ENCODE measurements around the gene SELENOI.
"Not testable (repeated sequence)": the region's sequence is repeated elsewhere in the genome, so short reads cannot be mapped to it uniquely, and the experiment has no call there.

Gene SELENOI

DNA sequence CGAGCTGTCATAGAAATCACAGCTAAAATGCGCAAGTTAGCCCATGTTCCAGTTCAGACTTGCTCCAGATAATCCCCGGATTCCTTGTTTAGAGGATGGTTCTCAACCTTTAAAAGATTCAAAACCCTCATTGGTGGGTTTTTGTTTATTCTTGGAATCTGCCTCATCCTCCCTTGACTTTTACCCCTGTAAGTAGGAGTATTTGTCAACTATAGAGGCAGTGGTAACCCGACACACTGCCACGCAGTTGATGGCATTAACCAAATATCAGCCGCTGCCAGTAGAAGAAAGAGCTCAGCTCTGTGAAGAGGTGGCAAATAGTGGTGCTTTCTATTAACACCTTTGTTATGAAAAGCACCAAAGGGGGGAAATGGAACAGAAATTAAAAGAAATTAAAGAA lies 40.4 kb upstream of the SELENOI start:
- no peak for FAIRE-seq
- TF ChIP-seq TAF1 (IDR thresholded peaks at IDR 0.05; ENCODE audit: low read depth, low read length) (no peak), POLR2A (IDR thresholded peaks at IDR 0.05; ENCODE audit: low read depth, low read length) (no peak), PAX5 (IDR thresholded peaks at IDR 0.05; ENCODE audit: insufficient read depth, low read length, severe bottlenecking) (no peak), POLR2AphosphoS5 (IDR thresholded peaks at IDR 0.05; ENCODE audit: low read depth, low read length) (no peak), POU2F2 (IDR thresholded peaks at IDR 0.05; ENCODE audit: low read depth, low read length) (no peak), SPI1 (IDR thresholded peaks at IDR 0.05; ENCODE audit: low read depth, low read length) (no peak)
- no peak for DNase-seq (ENCODE audit: insufficient read length, low spot score)

DNA sequence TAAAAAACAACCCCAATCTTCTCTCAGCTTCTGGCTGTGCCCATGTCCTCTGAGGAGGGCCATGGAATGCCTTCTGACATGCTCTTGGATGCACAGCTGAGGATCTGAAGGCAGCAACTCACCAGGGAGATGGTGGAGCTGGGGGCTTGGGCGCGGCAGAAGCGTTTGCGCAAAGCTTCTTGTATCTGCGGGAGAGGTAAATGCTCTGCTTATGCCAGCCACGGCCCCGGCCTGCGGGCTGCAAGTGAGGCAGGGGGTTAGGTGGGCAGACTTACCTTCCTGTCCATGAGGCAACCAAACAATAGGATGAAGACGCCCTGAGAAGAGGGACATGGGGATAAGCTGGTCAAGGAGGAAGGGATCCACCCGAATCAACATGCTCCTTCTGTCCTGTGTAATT lies 36.0 kb upstream of the SELENOI start:
- DNase-seq (ENCODE audit: insufficient read length, low spot score) (no peak), FAIRE-seq (no peak)
- TF ChIP-seq POLR2A (IDR thresholded peaks at IDR 0.05; ENCODE audit: low read depth, low read length) (no peak), POLR2AphosphoS5 (IDR thresholded peaks at IDR 0.05; ENCODE audit: low read depth, low read length) (no peak), SPI1 (IDR thresholded peaks at IDR 0.05; ENCODE audit: low read depth, low read length) (no peak), POU2F2 (IDR thresholded peaks at IDR 0.05; ENCODE audit: low read depth, low read length) (no peak), TAF1 (IDR thresholded peaks at IDR 0.05; ENCODE audit: low read depth, low read length) (no peak)

DNA sequence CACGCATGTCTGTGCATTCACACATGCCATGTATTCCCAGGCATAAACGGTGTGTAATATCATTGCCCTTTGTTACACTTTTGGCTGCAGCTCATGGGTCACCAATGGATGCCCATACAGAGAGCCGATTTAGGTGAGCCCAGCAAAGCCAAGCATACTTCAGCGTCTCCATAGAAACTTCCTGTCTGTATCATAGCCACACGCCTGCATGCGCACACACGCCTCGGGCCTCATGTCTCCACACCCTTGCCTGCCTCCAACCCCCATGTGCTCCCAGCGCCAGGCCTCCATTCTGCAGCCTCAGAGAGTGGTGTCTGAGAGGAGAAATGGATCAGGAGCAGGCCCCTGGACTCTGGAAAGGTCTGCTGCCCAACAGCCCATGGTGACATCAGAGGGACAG lies 33.5 kb upstream of the SELENOI start:
- DNase-seq (ENCODE audit: insufficient read length, low spot score): no peak
- TF ChIP-seq POLR2A (IDR thresholded peaks at IDR 0.05; ENCODE audit: low read depth, low read length) (no peak), PAX5 (IDR thresholded peaks at IDR 0.05; ENCODE audit: insufficient read depth, low read length, severe bottlenecking) (no peak), POLR2AphosphoS5 (IDR thresholded peaks at IDR 0.05; ENCODE audit: low read depth, low read length) (no peak), SPI1 (IDR thresholded peaks at IDR 0.05; ENCODE audit: low read depth, low read length) (no peak), TAF1 (IDR thresholded peaks at IDR 0.05; ENCODE audit: low read depth, low read length) (no peak), POU2F2 (IDR thresholded peaks at IDR 0.05; ENCODE audit: low read depth, low read length) (no peak)
- FAIRE-seq: no peak

DNA sequence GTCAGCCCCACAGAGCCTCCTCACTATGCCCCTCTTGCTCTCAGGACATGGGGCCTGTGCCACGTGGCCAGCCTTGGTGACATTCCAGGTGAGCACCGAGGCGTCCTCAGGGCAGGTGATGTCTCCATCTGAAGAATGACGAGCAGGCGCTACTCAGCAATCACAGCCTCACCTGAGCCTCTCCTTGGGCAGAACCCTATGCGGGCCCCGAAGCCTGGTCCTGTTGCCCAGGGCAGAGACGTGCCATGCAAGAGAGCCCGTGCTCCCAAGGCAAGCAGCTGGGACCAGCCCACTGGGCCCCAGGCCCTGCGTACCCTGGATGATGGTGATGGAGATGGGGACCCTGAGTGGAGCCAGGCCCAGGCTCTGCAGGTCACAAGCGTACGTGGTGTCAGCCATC lies 32.5 kb upstream of the SELENOI start:
- DNase-seq (ENCODE audit: insufficient read length, low spot score): no peak
- FAIRE-seq: no peak
- TF ChIP-seq POU2F2 (IDR thresholded peaks at IDR 0.05; ENCODE audit: low read depth, low read length): no peak
- TF ChIP-seq SPI1 (IDR thresholded peaks at IDR 0.05; ENCODE audit: low read depth, low read length): no peak
- TF ChIP-seq PAX5 (IDR thresholded peaks at IDR 0.05; ENCODE audit: insufficient read depth, low read length, severe bottlenecking): no peak
- no peak for TF ChIP-seq POLR2A (IDR thresholded peaks at IDR 0.05; ENCODE audit: low read depth, low read length)
- no peak for TF ChIP-seq TAF1 (IDR thresholded peaks at IDR 0.05; ENCODE audit: low read depth, low read length)
- no peak for TF ChIP-seq POLR2AphosphoS5 (IDR thresholded peaks at IDR 0.05; ENCODE audit: low read depth, low read length)

DNA sequence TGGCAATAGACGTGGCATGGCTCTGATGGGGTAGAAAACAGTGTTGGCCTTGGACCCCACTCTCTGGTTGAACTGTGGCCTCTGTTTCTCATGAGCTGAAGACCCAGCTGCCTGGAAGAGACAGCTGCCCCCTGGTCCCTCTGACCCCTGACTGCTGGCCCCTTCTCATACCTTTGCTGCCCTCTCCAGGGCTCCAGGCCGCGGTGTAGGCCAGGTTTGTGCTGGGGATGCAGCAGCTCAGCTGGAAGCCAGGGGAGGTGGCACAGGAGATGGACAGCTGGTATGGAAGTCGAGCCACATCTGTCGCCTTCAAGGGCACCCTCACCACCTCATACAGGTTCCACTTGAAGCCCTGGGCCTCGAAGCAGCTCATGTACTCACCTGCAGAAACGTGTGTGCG lies 31.7 kb upstream of the SELENOI start:
- DNase-seq (ENCODE audit: insufficient read length, low spot score) (no peak), FAIRE-seq (no peak)
- no peak for TF ChIP-seq SPI1 (IDR thresholded peaks at IDR 0.05; ENCODE audit: low read depth, low read length)
- no peak for TF ChIP-seq TAF1 (IDR thresholded peaks at IDR 0.05; ENCODE audit: low read depth, low read length)
- no peak for TF ChIP-seq POLR2A (IDR thresholded peaks at IDR 0.05; ENCODE audit: low read depth, low read length)
- no peak for TF ChIP-seq POLR2AphosphoS5 (IDR thresholded peaks at IDR 0.05; ENCODE audit: low read depth, low read length)
- no peak for TF ChIP-seq PAX5 (IDR thresholded peaks at IDR 0.05; ENCODE audit: insufficient read depth, low read length, severe bottlenecking)
- no peak for TF ChIP-seq POU2F2 (IDR thresholded peaks at IDR 0.05; ENCODE audit: low read depth, low read length)

DNA sequence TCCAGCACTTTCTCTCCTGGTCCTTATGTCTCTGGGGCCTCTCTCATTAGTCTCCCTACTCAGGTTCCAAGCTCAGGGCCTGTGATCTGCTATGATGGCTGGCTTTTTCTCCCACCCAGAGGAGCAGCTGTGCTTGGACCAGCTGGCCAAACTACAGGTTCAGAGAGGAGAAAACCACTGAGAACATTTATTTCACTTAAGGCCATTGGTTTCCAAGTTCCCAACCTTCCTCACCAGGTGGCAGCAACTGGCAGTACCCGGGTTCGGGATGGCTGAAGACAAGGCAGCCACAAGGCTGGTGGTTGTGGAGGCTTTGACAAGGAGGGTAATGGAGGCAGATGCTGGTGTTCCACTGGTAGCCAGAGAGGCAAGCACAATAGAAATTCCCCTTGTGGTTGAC lies 29.9 kb upstream of the SELENOI start:
- TF ChIP-seq PAX5 (IDR thresholded peaks at IDR 0.05; ENCODE audit: insufficient read depth, low read length, severe bottlenecking): no peak
- no peak for TF ChIP-seq POLR2AphosphoS5 (IDR thresholded peaks at IDR 0.05; ENCODE audit: low read depth, low read length)
- TF ChIP-seq POU2F2 (IDR thresholded peaks at IDR 0.05; ENCODE audit: low read depth, low read length): no peak
- no peak for TF ChIP-seq POLR2A (IDR thresholded peaks at IDR 0.05; ENCODE audit: low read depth, low read length)
- no peak for TF ChIP-seq SPI1 (IDR thresholded peaks at IDR 0.05; ENCODE audit: low read depth, low read length)
- no peak for TF ChIP-seq TAF1 (IDR thresholded peaks at IDR 0.05; ENCODE audit: low read depth, low read length)
- DNase-seq (ENCODE audit: insufficient read length, low spot score): no peak

DNA sequence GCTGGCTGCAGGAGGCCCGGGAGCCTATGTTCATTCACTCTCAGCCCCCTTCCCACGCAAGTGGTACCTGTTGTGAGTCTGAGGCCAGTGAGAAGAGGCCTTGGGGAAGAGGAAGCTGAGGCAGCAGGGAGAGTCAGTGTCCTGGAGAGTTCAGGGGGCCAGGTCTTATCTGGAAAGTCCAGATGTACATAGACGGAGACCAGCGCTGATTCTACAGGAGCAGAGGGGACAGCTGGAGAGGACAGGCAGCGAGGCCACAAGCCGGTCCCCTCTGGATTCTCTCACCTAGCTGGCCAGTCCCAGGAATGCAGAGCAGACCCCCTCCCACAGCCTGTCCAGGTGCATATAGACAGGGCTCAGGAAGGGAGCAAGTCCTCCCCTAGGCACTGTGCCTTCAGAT lies 29.1 kb upstream of the SELENOI start:
- FAIRE-seq: no peak
- TF ChIP-seq PAX5 (IDR thresholded peaks at IDR 0.05; ENCODE audit: insufficient read depth, low read length, severe bottlenecking) (no peak), POU2F2 (IDR thresholded peaks at IDR 0.05; ENCODE audit: low read depth, low read length) (no peak), POLR2A (IDR thresholded peaks at IDR 0.05; ENCODE audit: low read depth, low read length) (no peak), POLR2AphosphoS5 (IDR thresholded peaks at IDR 0.05; ENCODE audit: low read depth, low read length) (no peak), TAF1 (IDR thresholded peaks at IDR 0.05; ENCODE audit: low read depth, low read length) (no peak), SPI1 (IDR thresholded peaks at IDR 0.05; ENCODE audit: low read depth, low read length) (no peak)
- DNase-seq (ENCODE audit: insufficient read length, low spot score): no peak

More for the DNA sequence above, 29.9 kb upstream of the SELENOI start:
- FAIRE-seq: no peak

DNA sequence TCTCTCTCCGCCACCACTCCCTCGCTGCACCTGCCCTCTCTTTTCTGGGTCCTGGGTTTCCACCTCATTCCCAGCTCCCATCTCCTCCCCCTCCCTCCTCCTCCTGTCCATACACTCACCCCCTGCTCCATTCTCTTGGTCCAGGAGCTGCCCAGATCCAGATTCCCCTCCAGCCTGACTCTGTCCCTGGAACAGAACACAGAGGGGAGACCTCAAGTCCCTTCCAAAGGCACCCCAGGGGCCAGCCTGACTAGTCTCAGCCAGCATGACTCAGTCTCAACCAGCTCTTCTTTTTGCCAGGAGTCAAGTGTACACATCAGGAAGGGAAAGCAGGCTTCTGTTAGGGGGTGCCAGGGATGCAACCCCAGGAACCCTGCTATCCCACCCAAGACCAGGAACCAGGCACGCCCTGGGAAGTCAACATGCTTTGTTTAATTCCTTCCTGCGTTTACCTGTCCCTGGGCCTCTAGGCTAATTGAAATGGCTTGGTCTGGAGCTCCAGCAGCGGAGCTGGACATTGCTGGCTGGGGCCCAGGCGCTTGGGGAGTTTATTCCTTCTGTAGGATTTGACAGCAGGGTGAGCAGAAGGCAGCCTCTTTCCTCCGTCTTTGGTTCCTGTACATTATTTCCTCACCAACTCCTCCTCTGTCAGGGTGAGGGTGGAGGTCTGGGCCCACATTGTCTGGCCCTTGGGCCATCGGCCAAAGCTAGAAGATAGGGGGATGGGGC lies 28.4 kb upstream of the SELENOI start:
- FAIRE-seq: no peak
- no peak for DNase-seq (ENCODE audit: insufficient read length, low spot score)
- no peak for TF ChIP-seq POLR2A (IDR thresholded peaks at IDR 0.05; ENCODE audit: low read depth, low read length)
- TF ChIP-seq PAX5 (IDR thresholded peaks at IDR 0.05; ENCODE audit: insufficient read depth, low read length, severe bottlenecking): no peak
- no peak for TF ChIP-seq POU2F2 (IDR thresholded peaks at IDR 0.05; ENCODE audit: low read depth, low read length)
- TF ChIP-seq SPI1 (IDR thresholded peaks at IDR 0.05; ENCODE audit: low read depth, low read length): no peak
- no peak for TF ChIP-seq POLR2AphosphoS5 (IDR thresholded peaks at IDR 0.05; ENCODE audit: low read depth, low read length)
- no peak for TF ChIP-seq TAF1 (IDR thresholded peaks at IDR 0.05; ENCODE audit: low read depth, low read length)

DNA sequence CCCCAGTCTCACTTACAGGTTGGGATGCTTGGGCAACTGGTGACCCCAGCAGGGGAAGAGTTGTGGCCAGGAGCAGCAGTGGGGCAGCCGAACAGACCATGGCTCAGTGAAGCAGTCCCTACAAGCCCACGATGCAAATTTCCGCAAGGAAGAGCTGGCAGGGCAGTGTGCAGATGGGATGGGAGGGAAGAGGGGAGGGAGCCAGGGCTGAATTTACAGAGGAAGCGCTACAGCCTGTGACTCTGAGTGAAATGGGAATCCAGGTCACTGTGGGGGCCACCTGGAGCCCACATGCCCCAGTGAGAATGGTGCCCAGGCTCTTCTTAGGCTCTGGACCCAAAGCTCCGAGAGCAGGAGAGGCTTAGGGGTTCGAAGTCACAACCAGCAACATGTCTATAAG lies 27.0 kb upstream of the SELENOI start:
- FAIRE-seq (no peak), DNase-seq (ENCODE audit: insufficient read length, low spot score) (no peak)
- no peak for TF ChIP-seq POU2F2 (IDR thresholded peaks at IDR 0.05; ENCODE audit: low read depth, low read length)
- TF ChIP-seq PAX5 (IDR thresholded peaks at IDR 0.05; ENCODE audit: insufficient read depth, low read length, severe bottlenecking): no peak
- TF ChIP-seq POLR2AphosphoS5 (IDR thresholded peaks at IDR 0.05; ENCODE audit: low read depth, low read length): no peak
- no peak for TF ChIP-seq POLR2A (IDR thresholded peaks at IDR 0.05; ENCODE audit: low read depth, low read length)
- TF ChIP-seq SPI1 (IDR thresholded peaks at IDR 0.05; ENCODE audit: low read depth, low read length): no peak
- TF ChIP-seq TAF1 (IDR thresholded peaks at IDR 0.05; ENCODE audit: low read depth, low read length): no peak

DNA sequence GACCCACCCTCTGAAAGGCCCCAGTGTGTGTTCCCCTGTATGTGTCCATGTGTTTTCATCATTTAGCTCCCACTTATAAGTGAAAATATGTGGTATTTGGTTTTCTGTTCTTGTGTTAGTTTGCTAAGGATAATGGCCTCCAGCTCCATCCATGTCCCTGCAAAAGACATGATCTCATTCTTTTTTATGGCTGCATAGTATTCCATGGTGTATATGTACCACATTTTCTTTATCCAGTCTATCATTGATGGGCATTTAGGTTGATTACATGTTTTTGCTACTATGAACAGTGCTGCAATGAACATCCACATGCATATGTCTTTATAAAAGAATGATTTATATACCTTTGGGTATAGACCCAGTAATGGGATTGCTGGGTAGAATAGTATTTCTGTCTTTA lies 21.5 kb upstream of the SELENOI start:
- not testable (repeated sequence) for DNase-seq (ENCODE audit: insufficient read length, low spot score); FAIRE-seq
